ENCODE data around the gene RNF214.

DNA sequence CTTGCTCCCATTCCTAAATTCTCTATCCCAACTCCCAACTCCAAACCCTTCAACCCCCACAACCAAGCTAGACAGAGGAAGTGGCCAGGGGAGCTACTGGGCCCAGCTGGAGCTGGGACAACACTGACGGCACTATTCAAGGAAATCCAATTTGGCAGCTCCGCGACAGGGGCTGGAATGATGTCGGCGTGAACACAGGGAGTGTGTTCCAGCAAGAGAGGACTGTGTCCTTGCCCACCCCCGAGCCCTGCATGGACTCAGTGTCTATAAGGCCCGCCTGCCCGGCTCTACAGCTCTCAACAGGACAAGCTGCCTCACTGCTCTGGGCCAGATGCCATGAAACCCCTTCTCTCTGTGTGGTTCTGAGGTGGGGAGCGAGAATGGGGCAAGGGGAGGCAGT lies 11.9 kb upstream of the RNF214 start:
- TF ChIP-seq CTCF (IDR thresholded peaks at IDR 0.05) (no peak), POLR2AphosphoS5 (IDR thresholded peaks at IDR 0.05) (peak in 2 of 3 donors; percentile 45 to 54), POLR2A (IDR thresholded peaks at IDR 0.05) (no peak)
